Skeletal muscle tissue (tissue), 5 donors: ENCODE results near the gene WIPF1. TPM values are rescaled to one million over a fixed set of nuclear protein-coding genes. Genes with fewer than 3 reads are reported as not detected.

Source experiments
- H3K27ac ChIP-seq: one replicate; pipeline ENCODE4 v1.7.0; 2013; ENCODE audit warnings: mild to moderate bottlenecking, low read depth, low read length, inconsistent platforms
- H3K27me3 ChIP-seq, 3 donors: one replicate each; pipeline ENCODE4 v1.7.0; 2013; ENCODE audit warnings: low read length in 3 of 3; ENCODE audit not compliant: control insufficient read depth in 3 of 3, insufficient read depth in 3 of 3
- H3K36me3 ChIP-seq, 3 donors: one replicate each; pipeline ENCODE4 v1.7.0; 2013; ENCODE audit warnings: low read length in 3 of 3; ENCODE audit not compliant: control insufficient read depth in 3 of 3, insufficient read depth in 3 of 3
- H3K4me1 ChIP-seq, 3 donors: one replicate each; pipeline ENCODE4 v1.7.0; 2013; ENCODE audit warnings: low read length in 3 of 3, mild to moderate bottlenecking in 3 of 3; ENCODE audit not compliant: control insufficient read depth in 3 of 3, insufficient read depth in 3 of 3
- H3K4me3 ChIP-seq, 3 donors: one replicate each; pipeline ENCODE4 v1.7.0; 2013; ENCODE audit warnings: low read length in 3 of 3
- H3K9ac ChIP-seq, 3 donors: one replicate each; pipeline ENCODE4 v1.7.0; 2013; ENCODE audit warnings: low read length in 3 of 3, mild to moderate bottlenecking in 3 of 3, moderate library complexity in 2 of 3, low read depth in 1 of 3
- H3K9me3 ChIP-seq, 3 donors: one replicate each; pipeline ENCODE4 v1.7.0; 2013; ENCODE audit warnings: low read length in 3 of 3; ENCODE audit not compliant: control insufficient read depth in 3 of 3
- small RNA-seq: library from RNA; depleted of rRNA; stranded (forward); fragments of <200 nt; gene quantifications from one replicate; pipeline ENCODE3, GENCODE V24; 2014
- total RNA-seq: library from RNA; depleted of rRNA; stranded (reverse); fragments of >200 nt; gene quantifications from one replicate; pipeline ENCODE4 v1.2.3, GENCODE V29; 2014
- donor health status: Osteomylitis.

WIPF1 gene
- total RNA-seq, 1 donor from 2014 or later: 16.2 TPM

DNA sequence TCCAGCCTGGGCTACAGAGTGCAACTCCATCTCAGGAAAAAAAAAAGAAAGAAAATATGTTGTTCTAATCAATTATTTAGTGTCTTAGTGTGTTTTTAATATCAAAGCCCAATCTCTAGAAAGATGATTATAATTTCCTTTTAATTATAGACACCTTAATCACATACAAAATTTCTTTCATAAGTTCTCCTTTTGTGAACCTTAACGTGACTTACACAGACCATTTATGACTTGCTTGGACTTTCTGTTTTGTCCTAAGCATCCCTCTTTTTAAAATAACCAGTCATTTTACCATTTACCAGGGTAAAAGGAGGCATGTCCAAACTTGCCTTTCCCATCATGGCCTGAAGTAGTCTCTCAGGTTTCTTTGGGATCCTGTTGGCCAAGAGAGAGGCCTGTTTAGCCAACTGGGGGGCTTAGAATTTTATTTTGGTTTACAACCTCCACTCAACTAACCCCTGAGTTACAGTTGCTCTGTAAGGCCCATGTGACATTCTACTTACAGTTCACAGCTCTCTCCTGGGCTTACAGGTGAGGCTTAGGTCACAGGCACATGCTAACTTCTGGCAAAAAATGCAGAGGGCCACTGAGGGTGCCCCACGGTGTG lies 86.9 kb downstream of the WIPF1 start:
- no peak overlapping the region for H3K27ac ChIP-seq
- H3K4me3 ChIP-seq: no peak overlapping the region
- no peaks in the 10 kb centered on the region for H3K27me3 ChIP-seq
- H3K9me3 ChIP-seq: peaks cover 0 to 3% (median 0%) of the 10 kb centered on the region in 3 donors
- no peaks in the 10 kb centered on the region for H3K4me1 ChIP-seq
- H3K9ac ChIP-seq: no peak overlapping the region
- no peaks in the 10 kb centered on the region for H3K36me3 ChIP-seq

Small RNA genes within 50 kb of the gene (small RNA-seq; reads per million reads assigned to genes)
- not detected for gene RNU6-5P

Other genes starting within 250 kb of the WIPF1 start
- gene SCRN3, start 202.1 kb downstream of the WIPF1 start, total RNA-seq: 14.6 TPM
- gene GPR155, start 110.8 kb downstream of the WIPF1 start, total RNA-seq: 3.1 TPM
- 48.0 TPM for gene CHRNA1, start 166.7 kb upstream of the WIPF1 start, total RNA-seq